ENCODE measurements around the gene MASP2.

Gene MASP2

DNA sequence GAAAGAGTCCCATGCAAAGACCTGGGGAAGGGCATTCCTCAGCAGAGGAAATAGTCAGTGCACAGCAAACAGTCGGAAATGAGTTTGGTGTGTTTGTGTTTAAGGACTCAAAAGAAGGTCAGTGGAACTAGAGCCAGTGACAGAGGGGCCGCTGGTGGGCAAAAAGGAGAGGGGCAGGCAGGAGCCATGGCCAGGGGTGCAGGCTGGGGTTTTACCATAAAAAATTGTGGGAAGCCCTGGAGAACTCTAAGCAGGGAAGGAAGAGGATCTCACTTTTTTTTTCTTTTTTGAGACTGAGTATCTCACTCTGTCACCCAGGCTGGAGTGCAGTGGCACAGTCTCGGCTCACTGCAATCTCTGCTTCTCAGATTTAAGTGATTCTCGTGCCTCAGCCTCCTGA is 68.3 kb downstream of the MASP2 start:
- no peak overlapping the region for H3K27ac Mint-ChIP-seq
- H3K4me1 Mint-ChIP-seq, result no peaks in the 10 kb centered on the region
- no peaks in the 10 kb centered on the region for H3K9me3 Mint-ChIP-seq
- peaks cover 71% of the 10 kb centered on the region for H3K27me3 Mint-ChIP-seq
- no peak overlapping the region for H3K4me3 Mint-ChIP-seq
- no peaks in the 10 kb centered on the region for H3K36me3 Mint-ChIP-seq
- CTCF ChIA-PET, result no interaction called here
- no peak for DNase-seq
